ENCODE data around the gene ARAP1. TPM values are rescaled to one million over a fixed set of nuclear protein-coding genes. Genes with fewer than 3 reads are reported as not detected.

Gene ARAP1
- total RNA-seq, 1 donor from 2014 or later: 139 TPM

DNA sequence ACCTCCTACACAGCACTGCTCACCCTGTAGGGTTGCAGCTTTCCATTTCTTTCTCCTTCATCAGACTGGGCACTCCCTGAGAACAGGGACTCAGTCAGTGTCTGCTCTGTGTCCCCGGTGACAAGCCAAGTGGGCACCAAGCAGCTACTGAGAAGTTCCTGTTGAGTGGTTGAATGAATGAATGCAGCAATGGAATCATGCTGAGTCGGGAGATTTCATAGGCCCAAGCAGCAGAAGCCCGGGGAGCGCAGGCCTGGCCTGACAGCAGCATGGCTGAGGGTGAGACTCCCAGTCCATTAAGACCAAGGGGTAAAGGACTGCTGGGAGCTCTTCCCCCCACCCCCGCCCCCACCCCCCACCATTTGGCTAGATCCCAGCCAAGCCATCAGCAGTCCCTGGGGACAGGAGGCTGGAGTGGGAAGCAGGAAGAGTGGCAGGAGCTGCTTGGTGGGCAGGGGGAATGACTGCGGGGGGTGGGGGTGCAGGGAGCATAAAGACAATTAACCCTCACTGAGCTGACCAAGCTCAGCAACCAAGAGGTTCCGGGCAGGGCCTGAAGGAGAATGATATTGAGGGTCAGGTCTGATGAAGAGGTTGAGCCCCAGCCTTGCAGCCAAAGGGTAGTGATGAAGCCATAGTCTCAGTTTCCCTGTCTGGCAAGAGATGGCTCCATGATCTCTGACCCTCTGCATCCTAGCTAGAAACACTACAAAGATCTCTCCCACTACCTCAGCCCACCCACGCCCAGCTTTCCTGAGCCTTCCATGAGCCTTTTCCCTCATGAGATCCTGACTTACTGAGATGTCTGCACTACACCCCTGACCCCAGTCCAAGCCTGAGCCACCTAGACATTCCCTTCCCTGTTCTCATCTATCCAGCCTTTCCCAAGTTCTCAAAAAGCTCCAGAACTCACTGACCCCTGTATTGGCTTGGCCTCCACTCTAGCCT is 80.8 kb downstream of the ARAP1 start:
- Mint-ChIP-seq H3K27me3 (peaks cover 71% of the 10 kb centered on the region), H3K4me1 (peaks cover 21% of the 10 kb centered on the region), H3K4me3 (no peak overlapping the region), H3K36me3 (ENCODE audit: low read depth) (no peaks in the 10 kb centered on the region), H3K27ac (no peak overlapping the region), H3K9me3 (peaks cover 5% of the 10 kb centered on the region)
- ChIA-PET CTCF (interaction anchor here (0.6 to 1.8 kb wide), 3 partner anchors 11 to 549 kb away, joined by 3 to 5 read pairs (median 4); no protein-coding TSS in a partner anchor), POLR2A (interaction anchor here (0.6 kb wide), 1 partner anchor 401 kb away, joined by 4 read pairs; no protein-coding TSS in a partner anchor)
- TF ChIP-seq, protein P1, sequence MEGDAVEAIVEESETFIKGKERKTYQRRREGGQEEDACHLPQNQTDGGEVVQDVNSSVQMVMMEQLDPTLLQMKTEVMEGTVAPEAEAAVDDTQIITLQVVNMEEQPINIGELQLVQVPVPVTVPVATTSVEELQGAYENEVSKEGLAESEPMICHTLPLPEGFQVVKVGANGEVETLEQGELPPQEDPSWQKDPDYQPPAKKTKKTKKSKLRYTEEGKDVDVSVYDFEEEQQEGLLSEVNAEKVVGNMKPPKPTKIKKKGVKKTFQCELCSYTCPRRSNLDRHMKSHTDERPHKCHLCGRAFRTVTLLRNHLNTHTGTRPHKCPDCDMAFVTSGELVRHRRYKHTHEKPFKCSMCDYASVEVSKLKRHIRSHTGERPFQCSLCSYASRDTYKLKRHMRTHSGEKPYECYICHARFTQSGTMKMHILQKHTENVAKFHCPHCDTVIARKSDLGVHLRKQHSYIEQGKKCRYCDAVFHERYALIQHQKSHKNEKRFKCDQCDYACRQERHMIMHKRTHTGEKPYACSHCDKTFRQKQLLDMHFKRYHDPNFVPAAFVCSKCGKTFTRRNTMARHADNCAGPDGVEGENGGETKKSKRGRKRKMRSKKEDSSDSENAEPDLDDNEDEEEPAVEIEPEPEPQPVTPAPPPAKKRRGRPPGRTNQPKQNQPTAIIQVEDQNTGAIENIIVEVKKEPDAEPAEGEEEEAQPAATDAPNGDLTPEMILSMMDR (IDR thresholded peaks at IDR 0.05): no peak
- intact Hi-C loops (cut with micrococcal nuclease): no loop called here
- DNase-seq: no peak
- ATAC-seq (ENCODE audit: low read depth): no peak

DNA sequence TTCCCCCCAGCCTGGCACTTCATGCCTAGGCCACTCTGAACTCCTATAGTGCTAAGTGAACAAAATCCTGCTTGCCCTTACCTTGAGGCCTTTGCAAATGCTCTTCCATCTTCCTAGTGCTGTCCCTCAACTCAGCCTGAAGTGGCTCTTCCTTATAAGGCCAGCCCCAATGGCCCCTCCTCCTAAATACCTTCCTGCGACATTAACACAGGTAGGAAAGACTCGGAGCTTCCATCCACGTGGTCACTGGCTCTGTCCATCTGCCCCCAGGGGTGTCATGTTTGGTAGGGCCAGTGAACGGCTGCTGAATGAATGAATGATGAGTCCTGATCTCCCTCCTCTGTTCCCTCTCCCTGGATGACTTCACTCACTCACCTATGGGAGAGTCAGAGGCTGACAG is 82.2 kb downstream of the ARAP1 start:
- ChIA-PET POLR2A (no interaction called here), CTCF (no interaction called here)
- ATAC-seq (ENCODE audit: low read depth) (no peak), DNase-seq (no peak)
- TF ChIP-seq, protein P1 (IDR thresholded peaks at IDR 0.05): no peak
- Mint-ChIP-seq H3K4me1 (peaks cover 17% of the 10 kb centered on the region), H3K27me3 (peaks cover 67% of the 10 kb centered on the region), H3K4me3 (no peak overlapping the region), H3K36me3 (ENCODE audit: low read depth) (no peaks in the 10 kb centered on the region), H3K9me3 (peaks cover 5% of the 10 kb centered on the region), H3K27ac (no peak overlapping the region)
- intact Hi-C loops (cut with micrococcal nuclease): no loop called here

DNA sequence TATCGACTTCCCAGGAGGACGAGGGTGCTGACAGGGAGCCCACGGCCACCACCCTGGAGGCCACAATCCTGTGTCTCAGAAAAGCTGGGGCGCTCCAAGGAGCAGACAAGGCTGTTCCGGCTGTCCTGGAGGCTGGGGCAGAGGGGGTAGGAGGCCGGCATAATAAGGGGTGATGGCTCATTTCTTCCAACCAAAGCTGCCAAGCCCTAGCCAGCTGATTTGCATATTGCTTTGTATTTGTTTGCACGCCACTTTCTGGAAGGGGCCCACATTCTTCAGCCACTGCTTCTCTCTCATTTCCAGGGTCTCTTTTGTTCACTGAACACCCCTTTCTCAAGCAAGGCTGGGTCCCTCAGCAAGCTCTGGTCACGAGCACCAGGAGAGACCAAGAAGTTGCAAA is 82.7 kb downstream of the ARAP1 start:
- H3K9me3 Mint-ChIP-seq: peaks cover 5% of the 10 kb centered on the region
- no peak for ATAC-seq (ENCODE audit: low read depth)
- ChIA-PET POLR2A (no interaction called here), CTCF (no interaction called here)
- intact Hi-C loops (cut with micrococcal nuclease): no loop called here
- no peak overlapping the region for H3K4me3 Mint-ChIP-seq
- H3K36me3 Mint-ChIP-seq (ENCODE audit: low read depth): no peaks in the 10 kb centered on the region
- TF ChIP-seq, protein P1 (IDR thresholded peaks at IDR 0.05): no peak
- H3K4me1 Mint-ChIP-seq: peaks cover 17% of the 10 kb centered on the region
- H3K27me3 Mint-ChIP-seq: peaks cover 64% of the 10 kb centered on the region
- H3K27ac Mint-ChIP-seq: no peak overlapping the region
- DNase-seq: no peak

DNA sequence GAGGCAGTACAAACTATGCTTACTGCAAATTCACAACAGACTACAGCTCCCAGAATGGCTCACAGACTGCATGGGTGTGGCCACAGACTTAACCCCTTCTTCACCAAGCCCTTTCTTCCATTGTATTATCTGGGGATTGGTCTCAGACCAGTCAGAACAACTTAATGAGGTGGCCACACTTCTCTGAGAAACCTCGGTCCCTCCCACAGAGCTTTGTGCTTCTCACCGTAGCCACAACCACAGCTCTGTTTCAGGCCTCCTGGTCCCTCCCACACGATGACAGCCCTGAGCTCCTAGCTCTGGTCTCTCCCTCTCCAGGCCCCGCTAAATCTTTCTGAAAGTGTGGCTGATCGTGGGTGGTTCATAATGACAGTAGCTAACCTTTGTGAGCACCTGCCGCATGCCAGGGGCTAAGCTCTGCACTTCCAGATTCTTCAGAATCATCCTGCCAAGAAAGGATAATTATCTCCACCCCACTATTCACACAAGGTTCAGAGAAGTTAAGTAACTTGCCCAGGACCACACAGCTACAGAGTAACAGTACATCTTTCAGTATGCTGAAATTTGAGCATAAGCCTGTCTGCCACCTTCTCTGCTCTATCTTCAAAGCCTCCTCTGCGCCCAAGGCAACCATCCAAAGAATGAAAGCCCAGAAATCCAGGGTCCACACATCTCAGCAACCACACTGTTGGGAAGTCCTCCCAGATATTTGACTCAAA is 83.4 kb downstream of the ARAP1 start:
- H3K9me3 Mint-ChIP-seq: peaks cover 5% of the 10 kb centered on the region
- peaks cover 57% of the 10 kb centered on the region for H3K27me3 Mint-ChIP-seq
- peaks cover 17% of the 10 kb centered on the region for H3K4me1 Mint-ChIP-seq
- ChIA-PET POLR2A (no interaction called here), CTCF (no interaction called here)
- H3K27ac Mint-ChIP-seq: no peak overlapping the region
- ATAC-seq (ENCODE audit: low read depth) (no peak), DNase-seq (no peak)
- no peak overlapping the region for H3K4me3 Mint-ChIP-seq
- TF ChIP-seq, protein P1 (IDR thresholded peaks at IDR 0.05): no peak
- H3K36me3 Mint-ChIP-seq (ENCODE audit: low read depth): no peaks in the 10 kb centered on the region
- intact Hi-C loops (cut with micrococcal nuclease): no loop called here

DNA sequence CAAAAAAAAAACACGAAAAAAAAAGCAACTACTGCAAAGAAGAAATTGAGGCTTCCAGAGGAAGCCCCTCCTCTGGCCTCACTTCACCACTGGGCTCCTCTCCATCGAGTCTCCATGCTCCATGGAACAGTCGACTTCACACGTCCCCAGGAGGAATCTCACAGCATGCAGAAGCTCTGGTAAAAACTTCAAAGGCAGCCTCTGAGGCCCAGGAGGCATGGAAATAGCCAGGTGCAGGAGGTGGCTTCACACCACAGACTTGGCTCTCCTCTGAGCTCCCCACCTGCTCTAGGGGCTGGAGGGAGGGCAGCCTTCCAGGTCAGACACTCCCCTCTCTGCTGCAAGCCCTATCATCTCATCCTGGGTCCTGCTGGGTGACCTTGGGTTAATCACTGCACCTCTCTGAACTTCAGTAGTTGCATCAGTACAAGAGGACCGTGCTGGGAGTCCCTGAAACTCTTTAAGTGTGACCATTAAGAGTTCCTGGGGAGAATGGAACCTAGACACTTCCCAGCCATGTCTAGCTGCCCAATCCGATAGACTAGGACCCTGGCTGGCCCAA is 86.2 kb downstream of the ARAP1 start:
- TF ChIP-seq, protein P1 (IDR thresholded peaks at IDR 0.05): no peak
- ChIA-PET CTCF (no interaction called here), POLR2A (interaction anchor here (0.5 kb wide), 1 partner anchor 222 kb away, joined by 7 read pairs; no protein-coding TSS in a partner anchor)
- no peak overlapping the region for H3K27ac Mint-ChIP-seq
- DNase-seq (no peak), ATAC-seq (ENCODE audit: low read depth) (no peak)
- H3K4me3 Mint-ChIP-seq: no peak overlapping the region
- no peaks in the 10 kb centered on the region for H3K4me1 Mint-ChIP-seq
- H3K27me3 Mint-ChIP-seq: peaks cover 42% of the 10 kb centered on the region
- peaks cover 5% of the 10 kb centered on the region for H3K9me3 Mint-ChIP-seq
- no peaks in the 10 kb centered on the region for H3K36me3 Mint-ChIP-seq (ENCODE audit: low read depth)
- intact Hi-C loops (cut with micrococcal nuclease): no loop called here
